ENCODE data around the gene SCCPDH.
"Not testable (repeated sequence)": the region's sequence is repeated elsewhere in the genome, so short reads cannot be mapped to it uniquely, and the experiment has no call there.

Gene SCCPDH

GRCh38 chr1:246724016-246724730, at the start of gene SCCPDH:
Gene SCCPDH (plus strand): TSS chr1:246724409. CDS start chr1:246724423, 14 bp downstream.
- in situ Hi-C loops (cut with MboI; ENCODE audit: low sequenced_read_pairs), result no loop called here

GRCh38 chr1:246677842-246678241, 46.4 kb upstream of the SCCPDH start:
- in situ Hi-C loops (cut with MboI; ENCODE audit: low sequenced_read_pairs), result no loop called here

- in situ Hi-C loops (cut with MboI; ENCODE audit: low sequenced_read_pairs), result no loop called here
These were observed 45.1 kb upstream of the SCCPDH start for GRCh38 chr1:246678816-246679793.

- in situ Hi-C loops (cut with MboI; ENCODE audit: low sequenced_read_pairs), result no loop called here
These were observed 44.4 kb upstream of the SCCPDH start for GRCh38 chr1:246679794-246680177.

- in situ Hi-C loops (cut with MboI; ENCODE audit: low sequenced_read_pairs), result no loop called here
These were observed 44.0 kb upstream of the SCCPDH start for GRCh38 chr1:246680190-246680589.

GRCh38 chr1:246680696-246681130, 43.5 kb upstream of the SCCPDH start:
- in situ Hi-C loops (cut with MboI; ENCODE audit: low sequenced_read_pairs), result no loop called here

GRCh38 chr1:246681900-246682895, 42.0 kb upstream of the SCCPDH start:
- in situ Hi-C loops (cut with MboI; ENCODE audit: low sequenced_read_pairs), result no loop called here

- in situ Hi-C loops (cut with MboI; ENCODE audit: low sequenced_read_pairs), result no loop called here
These were observed 40.7 kb upstream of the SCCPDH start for GRCh38 chr1:246683521-246683920.

GRCh38 chr1:246687002-246687401, 37.2 kb upstream of the SCCPDH start:
- in situ Hi-C loops (cut with MboI; ENCODE audit: low sequenced_read_pairs), result no loop called here

GRCh38 chr1:246689409-246690008, 34.7 kb upstream of the SCCPDH start:
- in situ Hi-C loops (cut with MboI; ENCODE audit: low sequenced_read_pairs), result no loop called here

- in situ Hi-C loops (cut with MboI; ENCODE audit: low sequenced_read_pairs), result no loop called here
These were observed 34.1 kb upstream of the SCCPDH start for GRCh38 chr1:246690100-246690499.

GRCh38 chr1:246691622-246692495, 32.4 kb upstream of the SCCPDH start:
- in situ Hi-C loops (cut with MboI; ENCODE audit: low sequenced_read_pairs), result no loop called here

GRCh38 chr1:246694213-246694895, 29.9 kb upstream of the SCCPDH start:
- in situ Hi-C loops (cut with MboI; ENCODE audit: low sequenced_read_pairs), result not testable (repeated sequence)

- in situ Hi-C loops (cut with MboI; ENCODE audit: low sequenced_read_pairs), result no loop called here
These were observed 29.1 kb upstream of the SCCPDH start for GRCh38 chr1:246695136-246695535.

GRCh38 chr1:246695666-246696065, 28.5 kb upstream of the SCCPDH start:
- in situ Hi-C loops (cut with MboI; ENCODE audit: low sequenced_read_pairs), result no loop called here

GRCh38 chr1:246698466-246699094, 25.6 kb upstream of the SCCPDH start:
- in situ Hi-C loops (cut with MboI; ENCODE audit: low sequenced_read_pairs), result no loop called here

GRCh38 chr1:246699095-246699735, 25.0 kb upstream of the SCCPDH start:
- in situ Hi-C loops (cut with MboI; ENCODE audit: low sequenced_read_pairs), result no loop called here

GRCh38 chr1:246703581-246703980, 20.6 kb upstream of the SCCPDH start:
- in situ Hi-C loops (cut with MboI; ENCODE audit: low sequenced_read_pairs), result no loop called here

Data from HL-60/S4 treated with retinoic acid at 250 ng/mL for 4 days and 3 days (cell line).